IPS DF 4.7 (cell line): ENCODE results near the gene RNF187.
"Not testable (repeated sequence)": the region's sequence is repeated elsewhere in the genome, so short reads cannot be mapped to it uniquely, and the experiment has no call there.

Experiments used
- DNase-seq: peaks from one replicate; pipeline ENCODE4 v3.0.0-alpha.2; 2013; ENCODE audit warnings: low spot score; ENCODE audit errors: extremely low read depth

RNF187 gene

GRCh38 chr1:228459091-228459993 is 27.8 kb upstream of the RNF187 start:
- no peak for DNase-seq

- DNase-seq: no peak
Measured at GRCh38 chr1:228460821-228461220, 26.4 kb upstream of the RNF187 start.

GRCh38 chr1:228462560-228462959 is 24.6 kb upstream of the RNF187 start:
- no peak for DNase-seq

- DNase-seq: no peak
Measured at GRCh38 chr1:228463009-228463558, 24.1 kb upstream of the RNF187 start.

GRCh38 chr1:228463559-228464455 is 23.4 kb upstream of the RNF187 start:
- no peak for DNase-seq

- no peak for DNase-seq
Measured at GRCh38 chr1:228464487-228464983, 22.6 kb upstream of the RNF187 start.

GRCh38 chr1:228465141-228465540 is 22.0 kb upstream of the RNF187 start:
- no peak for DNase-seq

- no peak for DNase-seq
Measured at GRCh38 chr1:228465571-228466146, 21.5 kb upstream of the RNF187 start.

- not testable (repeated sequence) for DNase-seq
Measured at GRCh38 chr1:228468188-228468587, 19.0 kb upstream of the RNF187 start.

GRCh38 chr1:228469413-228470162 is 17.6 kb upstream of the RNF187 start:
- no peak for DNase-seq

- no peak for DNase-seq
Measured at GRCh38 chr1:228471154-228471761, 15.9 kb upstream of the RNF187 start.

- no peak for DNase-seq
Measured at GRCh38 chr1:228471762-228472398, 15.3 kb upstream of the RNF187 start.

- DNase-seq: no peak
Measured at GRCh38 chr1:228472655-228473054, 14.5 kb upstream of the RNF187 start.

- DNase-seq: no peak
Measured at GRCh38 chr1:228474507-228474906, 12.7 kb upstream of the RNF187 start.

- no peak for DNase-seq
Measured at GRCh38 chr1:228475812-228476211, 11.4 kb upstream of the RNF187 start.

GRCh38 chr1:228477263-228477662 is 9.9 kb upstream of the RNF187 start:
- DNase-seq: no peak

- no peak for DNase-seq
Measured at GRCh38 chr1:228478326-228478725, 8.9 kb upstream of the RNF187 start.

- no peak for DNase-seq
Measured at GRCh38 chr1:228478912-228479711, 8.1 kb upstream of the RNF187 start.

GRCh38 chr1:228483789-228484188 is 3.4 kb upstream of the RNF187 start:
- no peak for DNase-seq
